G401 (cell line): ENCODE results near the gene MRPL22. TPM values are rescaled to one million over a fixed set of nuclear protein-coding genes. Genes with fewer than 3 reads are reported as not detected.
"Not testable (repeated sequence)": the region's sequence is repeated elsewhere in the genome, so short reads cannot be mapped to it uniquely, and the experiment has no call there.

Source experiments
- DNase-seq: peaks from one replicate; pipeline ENCODE4 v3.0.0-alpha.2; 2015; ENCODE audit warnings: low spot score
- in situ Hi-C: cut with HindIII; loops from 2 replicates; pipeline ENCODE4 v1.10.0; 2016; ENCODE audit warnings: low sequenced_read_pairs, mixed read lengths
- total RNA-seq: library from RNA; depleted of rRNA; stranded (reverse); fragments of >200 nt; shearing (Covaris generic); gene quantifications from 2 replicates; pipeline ENCODE4 v1.2.3, GENCODE V29; 2014; rRNA removed

Gene MRPL22
- 43.9 and 46.4 TPM in 2 replicates for total RNA-seq

- peak; percentile 91 for DNase-seq
- in situ Hi-C loops = no loop called here
Observed at GRCh38 chr5:154940772-154941620, at the start of gene MRPL22. MRPL22 (plus strand) TSS chr5:154941073; CDS start chr5:154941111, 38 bp downstream.

GRCh38 chr5:154892369-154892771 lies 48.5 kb upstream of the MRPL22 start:
- in situ Hi-C loops = no loop called here
- no peak for DNase-seq

GRCh38 chr5:154893381-154893780 lies 47.5 kb upstream of the MRPL22 start:
- in situ Hi-C loops = no loop called here

GRCh38 chr5:154895606-154896561 lies 45.0 kb upstream of the MRPL22 start:
- DNase-seq = no peak

More at GRCh38 chr5:154893381-154893780, 47.5 kb upstream of the MRPL22 start:
- DNase-seq = no peak

GRCh38 chr5:154896562-154897165 lies 44.2 kb upstream of the MRPL22 start:
- in situ Hi-C loops = no loop called here
- no peak for DNase-seq

More at GRCh38 chr5:154895606-154896561, 45.0 kb upstream of the MRPL22 start:
- in situ Hi-C loops = no loop called here

- no peak for DNase-seq
- in situ Hi-C loops = no loop called here
Observed at GRCh38 chr5:154898210-154898609, 42.7 kb upstream of the MRPL22 start.

- no peak for DNase-seq
- in situ Hi-C loops = no loop called here
Observed at GRCh38 chr5:154899151-154899816, 41.6 kb upstream of the MRPL22 start.

- in situ Hi-C loops = no loop called here
Observed at GRCh38 chr5:154900066-154900465, 40.8 kb upstream of the MRPL22 start.

GRCh38 chr5:154901276-154901675 lies 39.6 kb upstream of the MRPL22 start:
- no peak for DNase-seq
- in situ Hi-C loops = no loop called here

More at GRCh38 chr5:154900066-154900465, 40.8 kb upstream of the MRPL22 start:
- no peak for DNase-seq

- in situ Hi-C loops = no loop called here
- no peak for DNase-seq
Observed at GRCh38 chr5:154901913-154902312, 39.0 kb upstream of the MRPL22 start.

- in situ Hi-C loops, DNase-seq: not testable (repeated sequence)
Observed at GRCh38 chr5:154905601-154906000, 35.3 kb upstream of the MRPL22 start.

- in situ Hi-C loops = no loop called here
- DNase-seq = no peak
Observed at GRCh38 chr5:154916874-154917273, 24.0 kb upstream of the MRPL22 start.

GRCh38 chr5:154917757-154918156 lies 23.1 kb upstream of the MRPL22 start:
- no peak for DNase-seq
- in situ Hi-C loops = no loop called here

GRCh38 chr5:154923441-154924430 lies 17.1 kb upstream of the MRPL22 start:
- in situ Hi-C loops = no loop called here
- no peak for DNase-seq

- in situ Hi-C loops = no loop called here
- DNase-seq = no peak
Observed at GRCh38 chr5:154933537-154933936, 7.3 kb upstream of the MRPL22 start.

GRCh38 chr5:154934881-154935280 lies 6.0 kb upstream of the MRPL22 start:
- in situ Hi-C loops = no loop called here
- DNase-seq = no peak

- in situ Hi-C loops = no loop called here
- peak; percentile 16 for DNase-seq
Observed at GRCh38 chr5:154937186-154937717, 3.6 kb upstream of the MRPL22 start.
